Measurements from ENCODE around the gene KRTAP22-2. TPM values are rescaled to one million over a fixed set of nuclear protein-coding genes. Genes with fewer than 3 reads are reported as not detected.

Gene KRTAP22-2
- total and polyA plus RNA-seq, 2 donors (not counting 1 experiment from before 2014, with no cell fraction given), result not detected

DNA sequence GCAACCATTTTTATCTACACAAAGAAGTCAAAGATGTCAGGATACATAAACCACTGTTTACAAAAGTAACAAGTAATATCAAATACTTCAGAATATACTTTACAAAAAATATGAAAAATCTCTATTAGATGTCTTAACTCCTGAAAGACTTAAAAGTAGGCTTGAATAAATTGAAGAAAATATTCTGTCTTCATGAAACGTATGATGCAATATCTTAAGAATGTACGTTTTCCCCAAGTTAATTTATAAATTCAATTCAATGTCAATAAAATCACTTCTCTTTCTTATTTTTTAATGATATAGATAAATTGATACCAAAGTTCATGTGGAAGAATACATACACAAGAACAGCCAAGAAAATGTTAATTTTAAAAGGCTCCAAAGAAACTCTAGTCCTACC, 35.1 kb downstream of the KRTAP22-2 start:
- H2AFZ ChIP-seq (ENCODE audit: insufficient read depth, low read depth, low read length, poor library complexity, severe bottlenecking), result no peak overlapping the region
- no peak overlapping the region for H3K4me3 ChIP-seq (ENCODE audit: control extremely low read depth in 1 of 5, extremely low read depth in 1 of 5, insufficient read depth in 1 of 5, low read depth in 2 of 5, low read length in 4 of 5)
- H3K27me3 ChIP-seq (replicated peaks in 1 of 4; ENCODE audit: control extremely low read depth in 1 of 4, control insufficient read depth in 3 of 4, insufficient read depth in 4 of 4, low read length in 3 of 4), result no peaks in the 10 kb centered on the region
- no peak overlapping the region for H3K4me2 ChIP-seq (replicated peaks; ENCODE audit: low read depth, low read length, poor library complexity, severe bottlenecking)
- no peaks in the 10 kb centered on the region for H4K20me1 ChIP-seq (ENCODE audit: control insufficient read depth, insufficient read depth, low read length, poor library complexity, severe bottlenecking)
- no peaks in the 10 kb centered on the region for H3K36me3 ChIP-seq (replicated peaks in 1 of 2; ENCODE audit: control extremely low read depth in 1 of 2, control insufficient read depth in 1 of 2, extremely low read depth in 1 of 2, insufficient read depth in 2 of 2, low read length in 1 of 2)
- no peak overlapping the region for H3K27ac Mint-ChIP-seq
- H3K4me1 ChIP-seq (ENCODE audit: control insufficient read depth in 2 of 2, insufficient read depth in 2 of 2, low read length in 2 of 2), result no peaks in the 10 kb centered on the region
- POLR2A ChIA-PET, result no interaction called here
- H3K27ac ChIP-seq (ENCODE audit: low read length in 2 of 2), result no peak overlapping the region
- intact Hi-C loops (cut with micrococcal nuclease), result no loop called here
- H3K4me1 Mint-ChIP-seq, result no peaks in the 10 kb centered on the region
- no peaks in the 10 kb centered on the region for H3K79me2 ChIP-seq (ENCODE audit: control insufficient read depth, insufficient read depth, low read length)
- H3K4me3 Mint-ChIP-seq, result no peak overlapping the region
- H3K9me3 ChIP-seq (ENCODE audit: control extremely low read depth in 1 of 3, control insufficient read depth in 2 of 3, insufficient read depth in 1 of 3, low read length in 2 of 3), result peaks cover 0 to 4% (median 3%) of the 10 kb centered on the region in 3 donors
- H3K27me3 Mint-ChIP-seq, result no peaks in the 10 kb centered on the region
- peaks cover 3% of the 10 kb centered on the region for H3K9me3 Mint-ChIP-seq (ENCODE audit: insufficient read depth)
- no peak for TF ChIP-seq EZH2 (IDR thresholded peaks at IDR 0.05; ENCODE audit: borderline replicate concordance, insufficient read depth, low read depth, low read length, poor library complexity, severe bottlenecking)
- TF ChIP-seq, protein P1, sequence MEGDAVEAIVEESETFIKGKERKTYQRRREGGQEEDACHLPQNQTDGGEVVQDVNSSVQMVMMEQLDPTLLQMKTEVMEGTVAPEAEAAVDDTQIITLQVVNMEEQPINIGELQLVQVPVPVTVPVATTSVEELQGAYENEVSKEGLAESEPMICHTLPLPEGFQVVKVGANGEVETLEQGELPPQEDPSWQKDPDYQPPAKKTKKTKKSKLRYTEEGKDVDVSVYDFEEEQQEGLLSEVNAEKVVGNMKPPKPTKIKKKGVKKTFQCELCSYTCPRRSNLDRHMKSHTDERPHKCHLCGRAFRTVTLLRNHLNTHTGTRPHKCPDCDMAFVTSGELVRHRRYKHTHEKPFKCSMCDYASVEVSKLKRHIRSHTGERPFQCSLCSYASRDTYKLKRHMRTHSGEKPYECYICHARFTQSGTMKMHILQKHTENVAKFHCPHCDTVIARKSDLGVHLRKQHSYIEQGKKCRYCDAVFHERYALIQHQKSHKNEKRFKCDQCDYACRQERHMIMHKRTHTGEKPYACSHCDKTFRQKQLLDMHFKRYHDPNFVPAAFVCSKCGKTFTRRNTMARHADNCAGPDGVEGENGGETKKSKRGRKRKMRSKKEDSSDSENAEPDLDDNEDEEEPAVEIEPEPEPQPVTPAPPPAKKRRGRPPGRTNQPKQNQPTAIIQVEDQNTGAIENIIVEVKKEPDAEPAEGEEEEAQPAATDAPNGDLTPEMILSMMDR (IDR thresholded peaks at IDR 0.05), result no peak
- WGBS (ENCODE audit: insufficient coverage), result no CpG with 5 or more reads among the region's 2 CpGs
- H3K9ac ChIP-seq (ENCODE audit: low read length), result no peak overlapping the region
- DNase-seq, result no peak
- no peak for ATAC-seq (ENCODE audit: low read depth)
- CTCF ChIA-PET, result no interaction called here

DNA sequence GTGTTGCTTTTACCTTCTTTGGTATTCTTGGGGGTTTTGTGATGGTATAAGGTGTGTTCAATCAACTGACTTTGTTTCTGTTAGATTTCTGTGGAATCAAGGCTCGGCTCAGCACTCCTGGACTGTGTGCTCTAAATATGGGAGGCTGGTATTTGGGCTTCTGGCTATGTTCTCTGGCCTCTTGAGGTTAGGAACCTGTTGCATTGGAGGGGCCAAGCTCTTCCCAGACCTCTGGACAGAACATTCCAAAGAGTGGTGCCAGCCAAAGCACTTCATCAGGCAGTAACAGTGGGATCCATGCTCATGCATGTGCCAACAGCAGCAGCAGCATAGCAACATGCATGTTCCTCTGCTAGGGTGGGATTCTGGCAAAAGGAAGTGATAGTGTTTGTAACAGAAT, 37.4 kb downstream of the KRTAP22-2 start:
- Histone ChIP-seq H2AFZ (ENCODE audit: insufficient read depth, low read depth, low read length, poor library complexity, severe bottlenecking) (no peak overlapping the region), H3K4me1 (ENCODE audit: control insufficient read depth in 2 of 2, insufficient read depth in 2 of 2, low read length in 2 of 2) (no peaks in the 10 kb centered on the region), H3K9me3 (ENCODE audit: control extremely low read depth in 1 of 3, control insufficient read depth in 2 of 3, insufficient read depth in 1 of 3, low read length in 2 of 3) (peaks cover 0 to 4% (median 3%) of the 10 kb centered on the region in 3 donors), H3K9ac (ENCODE audit: low read length) (no peak overlapping the region), H3K4me3 (ENCODE audit: control extremely low read depth in 1 of 5, extremely low read depth in 1 of 5, insufficient read depth in 1 of 5, low read depth in 2 of 5, low read length in 4 of 5) (no peak overlapping the region), H3K4me2 (replicated peaks; ENCODE audit: low read depth, low read length, poor library complexity, severe bottlenecking) (no peak overlapping the region), H3K27me3 (replicated peaks in 1 of 4; ENCODE audit: control extremely low read depth in 1 of 4, control insufficient read depth in 3 of 4, insufficient read depth in 4 of 4, low read length in 3 of 4) (no peaks in the 10 kb centered on the region), H3K79me2 (ENCODE audit: control insufficient read depth, insufficient read depth, low read length) (no peaks in the 10 kb centered on the region), H4K20me1 (ENCODE audit: control insufficient read depth, insufficient read depth, low read length, poor library complexity, severe bottlenecking) (no peaks in the 10 kb centered on the region), H3K27ac (ENCODE audit: low read length in 2 of 2) (no peak overlapping the region), H3K36me3 (replicated peaks in 1 of 2; ENCODE audit: control extremely low read depth in 1 of 2, control insufficient read depth in 1 of 2, extremely low read depth in 1 of 2, insufficient read depth in 2 of 2, low read length in 1 of 2) (no peaks in the 10 kb centered on the region)
- DNase-seq (no peak), ATAC-seq (ENCODE audit: low read depth) (no peak)
- Mint-ChIP-seq H3K27me3 (no peaks in the 10 kb centered on the region), H3K9me3 (ENCODE audit: insufficient read depth) (peaks cover 3% of the 10 kb centered on the region), H3K4me3 (no peak overlapping the region), H3K27ac (no peak overlapping the region), H3K4me1 (no peaks in the 10 kb centered on the region)
- ChIA-PET POLR2A (no interaction called here), CTCF (no interaction called here)
- TF ChIP-seq, protein P1 (IDR thresholded peaks at IDR 0.05), result no peak
- TF ChIP-seq EZH2 (IDR thresholded peaks at IDR 0.05; ENCODE audit: borderline replicate concordance, insufficient read depth, low read depth, low read length, poor library complexity, severe bottlenecking), result no peak
- intact Hi-C loops (cut with micrococcal nuclease), result no loop called here
- 86% methylated on average over 1 of the region's 1 CpG for WGBS (ENCODE audit: insufficient coverage)

Data from B cell (primary cell).